Caco-2 (cell line): ENCODE measurements around the gene ATG101. TPM values are rescaled to one million over a fixed set of nuclear protein-coding genes. Genes with fewer than 3 reads are reported as not detected.

ENCODE experiments used
- BruUV-seq: library from RNA; stranded (reverse); fragments of 400-500 nt; replicated peaks from 2 replicates; lab custom pipeline; 2021; lab: Mats Ljungman, UMichigan
- CTCF ChIA-PET: fragments of 300-600 bp; sonication (Branson Sonifier 250); formaldehyde crosslinking; loops from one replicate; lab custom pipeline; 2022; ENCODE audit warnings: antibody characterized with exemption; lab: Charles Lee
- POLR2A ChIA-PET: fragments of 300-600 bp; sonication (Branson Sonifier 250); formaldehyde crosslinking; loops from one replicate; lab custom pipeline; 2022; ENCODE audit warnings: antibody characterized with exemption; lab: Charles Lee
- DNase-seq, 2 experiments: peaks; one replicate each; pipeline versions ENCODE4 v3.0.0 to v3.0.0-alpha.2; 2020 to 2022
- H3K27me3 ChIP-seq: replicated peaks from 2 replicates; pipeline ENCODE4 v1.6.0; 2011; ENCODE audit warnings: low read length; ENCODE audit not compliant: control insufficient read depth, insufficient read depth
- H3K36me3 ChIP-seq: 2 replicates; pipeline ENCODE4 v1.5.1; 2011; ENCODE audit warnings: low read length; ENCODE audit not compliant: control insufficient read depth, insufficient read depth
- H3K4me1 ChIP-seq: fragments of 250-450 bp; sonication (Bioruptor Pico); 2 replicates; pipeline ENCODE4 v1.5.1; 2020; ENCODE audit warnings: mild to moderate bottlenecking
- H3K4me3 ChIP-seq: 2 replicates; pipeline ENCODE4 v1.5.1; 2011; ENCODE audit warnings: low read depth, mild to moderate bottlenecking, control low read depth, low read length
- H3K9me3 ChIP-seq: fragments of 250-450 bp; sonication (Bioruptor Pico); 2 replicates; pipeline ENCODE4 v1.5.1; 2020; ENCODE audit warnings: mild to moderate bottlenecking, moderate library complexity
- H3K27ac Mint-ChIP-seq: one replicate; pipeline ENCODE4 v1.8.0; 2022; ENCODE audit warnings: mixed read lengths; ENCODE audit not compliant: unreplicated experiment
- H3K27me3 Mint-ChIP-seq: one replicate; pipeline ENCODE4 v1.8.0; 2022; ENCODE audit warnings: mixed read lengths; ENCODE audit not compliant: insufficient read depth, unreplicated experiment
- H3K36me3 Mint-ChIP-seq: one replicate; pipeline ENCODE4 v1.8.0; 2022; ENCODE audit warnings: mild to moderate bottlenecking, mixed read lengths; ENCODE audit not compliant: insufficient read depth, unreplicated experiment
- H3K4me1 Mint-ChIP-seq: one replicate; pipeline ENCODE4 v1.8.0; 2022; ENCODE audit warnings: low read depth, mixed read lengths; ENCODE audit not compliant: unreplicated experiment
- H3K4me3 Mint-ChIP-seq: one replicate; pipeline ENCODE4 v1.8.0; 2022; ENCODE audit warnings: mild to moderate bottlenecking, moderate library complexity, mixed read lengths; ENCODE audit not compliant: unreplicated experiment
- H3K9me3 Mint-ChIP-seq: one replicate; pipeline ENCODE4 v1.8.0; 2022; ENCODE audit warnings: mixed read lengths; ENCODE audit not compliant: unreplicated experiment
- intact Hi-C: fragments of 100-400 bp; cut with micrococcal nuclease; formaldehyde crosslinking; loops from one replicate; pipeline ENCODE4 v1.10.0; 2022; ENCODE audit not compliant: unreplicated experiment
- total RNA-seq: library from RNA; stranded (reverse); gene quantifications from 2 replicates; pipeline ENCODE4 v1.2.3, GENCODE V29; 2022
- TF ChIP-seq, protein P1 (sequence below), 2 experiments: fragments of 200-600 bp in 1 of 2; IDR thresholded peaks; 1 replicate in 1 of 2; 2 replicates in 1 of 2; pipeline versions ENCODE4 v1.5.1 to v1.8.0; 2011 to 2022; ENCODE audit warnings: antibody characterized with exemption in 1 of 2, control low read depth in 1 of 2, inconsistent platforms in 1 of 2, low read depth in 1 of 2, low read length in 1 of 2, mild to moderate bottlenecking in 1 of 2, moderate library complexity in 1 of 2; ENCODE audit not compliant: insufficient read depth in 1 of 2, severe bottlenecking in 1 of 2, unreplicated experiment in 1 of 2

The ATG101 gene
- total RNA-seq, 1 experiment from 2014 or later: 78.0 TPM

DNA sequence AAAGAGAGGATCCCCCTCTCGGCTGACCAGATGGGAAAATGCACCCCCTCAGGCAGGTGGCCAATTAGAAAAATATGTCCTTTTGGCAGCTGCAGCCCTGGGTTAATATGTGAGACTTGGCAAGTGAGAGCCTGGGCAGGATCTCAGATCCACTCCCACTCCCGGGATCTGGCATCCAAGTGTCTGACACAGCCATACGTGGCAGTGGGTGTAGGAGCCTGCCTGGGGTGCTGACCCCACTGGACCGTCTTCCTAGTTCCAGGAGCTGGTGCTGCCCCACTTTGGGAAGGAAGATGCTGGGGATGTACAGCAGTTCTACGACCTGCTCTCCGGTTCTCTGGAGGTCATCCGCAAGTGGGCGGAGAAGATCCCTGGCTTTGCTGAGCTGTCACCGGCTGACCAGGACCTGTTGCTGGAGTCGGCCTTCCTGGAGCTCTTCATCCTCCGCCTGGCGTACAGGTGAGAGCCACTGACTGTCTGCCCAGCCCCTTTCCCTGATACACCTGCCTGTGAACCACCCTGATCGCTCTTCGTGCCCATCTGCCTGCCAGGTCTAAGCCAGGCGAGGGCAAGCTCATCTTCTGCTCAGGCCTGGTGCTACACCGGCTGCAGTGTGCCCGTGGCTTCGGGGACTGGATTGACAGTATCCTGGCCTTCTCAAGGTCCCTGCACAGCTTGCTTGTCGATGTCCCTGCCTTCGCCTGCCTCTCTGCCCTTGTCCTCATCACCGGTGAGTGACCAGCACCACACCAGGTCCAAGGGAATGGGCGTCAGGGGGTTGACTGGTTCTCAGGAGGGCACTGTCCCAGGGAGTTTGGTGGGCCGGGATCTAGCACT lies 12.8 kb upstream of the ATG101 start:
- intact Hi-C loops: no loop called here
- H3K4me3 ChIP-seq: no peak overlapping the region
- H3K4me1 Mint-ChIP-seq: peaks cover 3% of the 10 kb centered on the region
- TF ChIP-seq, protein P1, sequence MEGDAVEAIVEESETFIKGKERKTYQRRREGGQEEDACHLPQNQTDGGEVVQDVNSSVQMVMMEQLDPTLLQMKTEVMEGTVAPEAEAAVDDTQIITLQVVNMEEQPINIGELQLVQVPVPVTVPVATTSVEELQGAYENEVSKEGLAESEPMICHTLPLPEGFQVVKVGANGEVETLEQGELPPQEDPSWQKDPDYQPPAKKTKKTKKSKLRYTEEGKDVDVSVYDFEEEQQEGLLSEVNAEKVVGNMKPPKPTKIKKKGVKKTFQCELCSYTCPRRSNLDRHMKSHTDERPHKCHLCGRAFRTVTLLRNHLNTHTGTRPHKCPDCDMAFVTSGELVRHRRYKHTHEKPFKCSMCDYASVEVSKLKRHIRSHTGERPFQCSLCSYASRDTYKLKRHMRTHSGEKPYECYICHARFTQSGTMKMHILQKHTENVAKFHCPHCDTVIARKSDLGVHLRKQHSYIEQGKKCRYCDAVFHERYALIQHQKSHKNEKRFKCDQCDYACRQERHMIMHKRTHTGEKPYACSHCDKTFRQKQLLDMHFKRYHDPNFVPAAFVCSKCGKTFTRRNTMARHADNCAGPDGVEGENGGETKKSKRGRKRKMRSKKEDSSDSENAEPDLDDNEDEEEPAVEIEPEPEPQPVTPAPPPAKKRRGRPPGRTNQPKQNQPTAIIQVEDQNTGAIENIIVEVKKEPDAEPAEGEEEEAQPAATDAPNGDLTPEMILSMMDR (IDR thresholded peaks at IDR 0.05; ENCODE audit: insufficient read depth in 1 of 2, low read depth in 1 of 2, low read length in 1 of 2, severe bottlenecking in 1 of 2, unreplicated experiment in 1 of 2): no peak
- H3K4me1 ChIP-seq: no peaks in the 10 kb centered on the region; the same call in 1 of the 2 replicates
- H3K36me3 ChIP-seq: 0 out of 2 replicates have a peak, but pooled peaks cover 2% of the 10 kb centered on the region
- no peaks in the 10 kb centered on the region for H3K9me3 ChIP-seq
- BruUV-seq: no TSS peak
- H3K4me3 Mint-ChIP-seq: no peak overlapping the region
- H3K9me3 Mint-ChIP-seq: no peaks in the 10 kb centered on the region
- H3K27me3 ChIP-seq: no peaks in the 10 kb centered on the region
- CTCF ChIA-PET: interaction anchor here (0.9 to 1.1 kb wide), 2 partner anchors 11 to 32 kb away, joined by 3 to 5 read pairs; no protein-coding TSS in a partner anchor
- no peaks in the 10 kb centered on the region for H3K27me3 Mint-ChIP-seq
- H3K27ac Mint-ChIP-seq: peak overlapping the region; percentile 36
- DNase-seq: no peak
- H3K36me3 Mint-ChIP-seq: peaks cover 13% of the 10 kb centered on the region
- POLR2A ChIA-PET: no interaction called here

DNA sequence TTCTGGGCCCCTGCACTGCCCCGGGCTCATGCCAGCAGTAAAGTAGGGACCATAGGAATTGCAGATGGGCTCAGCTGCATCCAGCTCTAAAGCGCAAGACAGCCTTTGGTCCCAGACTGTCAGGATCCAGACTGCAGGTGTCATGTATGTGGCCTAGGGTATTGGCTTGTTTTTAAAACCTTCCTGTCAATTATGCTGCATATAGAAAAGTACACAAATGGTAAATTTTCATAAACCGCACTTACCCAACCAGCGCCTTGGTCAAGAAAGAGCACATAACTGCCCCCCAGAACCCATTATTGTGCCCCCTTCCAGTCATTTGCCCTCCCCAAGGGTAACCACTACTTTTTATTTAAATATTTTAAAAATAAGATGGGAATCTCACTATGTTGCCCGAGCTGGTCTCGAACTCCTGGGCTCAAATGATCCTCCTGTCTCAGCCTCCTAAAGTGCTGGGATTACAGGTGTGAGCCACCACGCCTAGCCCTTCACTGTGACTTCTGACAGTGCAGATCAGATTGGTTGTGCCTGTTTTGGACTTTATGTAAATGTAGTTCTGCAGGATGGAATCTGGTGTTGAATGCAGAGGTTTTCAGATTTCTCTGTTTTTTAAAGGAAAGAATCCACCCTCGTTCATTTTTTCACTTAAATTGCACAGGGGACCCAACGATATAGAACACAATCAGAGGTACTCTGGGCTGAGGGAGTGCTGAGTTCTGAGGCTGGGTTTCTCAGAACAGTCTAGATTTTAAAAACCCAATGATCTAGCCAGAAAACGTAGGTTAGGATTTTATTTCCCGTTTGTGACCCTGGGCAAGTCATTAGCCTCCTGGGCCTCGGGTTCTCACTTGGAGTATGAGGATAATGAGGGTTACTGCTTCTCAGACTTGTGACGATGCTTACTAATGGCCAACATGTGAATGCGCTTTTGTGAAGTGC lies 11.9 kb upstream of the ATG101 start:
- Mint-ChIP-seq H3K4me3 (no peak overlapping the region), H3K27ac (no peak overlapping the region), H3K4me1 (no peaks in the 10 kb centered on the region), H3K9me3 (no peaks in the 10 kb centered on the region), H3K36me3 (peaks cover 11% of the 10 kb centered on the region), H3K27me3 (no peaks in the 10 kb centered on the region)
- TF ChIP-seq, protein P1 (IDR thresholded peaks at IDR 0.05; ENCODE audit: insufficient read depth in 1 of 2, low read depth in 1 of 2, low read length in 1 of 2, severe bottlenecking in 1 of 2, unreplicated experiment in 1 of 2): no peak
- no TSS peak for BruUV-seq
- POLR2A ChIA-PET: interaction anchor here (0.6 kb wide), 1 partner anchor 25 kb away, joined by 4 read pairs; no protein-coding TSS in a partner anchor
- intact Hi-C loops: no loop called here
- no peaks in the 10 kb centered on the region for H3K9me3 ChIP-seq
- H3K4me1 ChIP-seq: no peaks in the 10 kb centered on the region
- 0 out of 2 replicates have a peak, but pooled peaks cover 2% of the 10 kb centered on the region for H3K36me3 ChIP-seq
- CTCF ChIA-PET: interaction anchor here (0.9 to 1.1 kb wide), 2 partner anchors 10 to 33 kb away, joined by 3 to 5 read pairs; no protein-coding TSS in a partner anchor
- no peaks in the 10 kb centered on the region for H3K27me3 ChIP-seq
- H3K4me3 ChIP-seq: no peak overlapping the region
- DNase-seq: no peak
